Suprapubic skin (tissue), 4 donors: ENCODE results near the gene SBK2.

Source experiments
- EP300 ChIP-seq: sonication (generic); formaldehyde crosslinking; IDR thresholded peaks from one replicate; pipeline ENCODE4 v1.6.1; 2017; ENCODE audit warnings: antibody characterized with exemption
- POLR2A ChIP-seq, 2 donors: fragments of 450-650 bp; IDR thresholded peaks; one replicate each; pipeline ENCODE4 v1.6.1; 2017; ENCODE audit warnings: antibody characterized with exemption in 2 of 2, mild to moderate bottlenecking in 2 of 2, moderate library complexity in 2 of 2
- POLR2AphosphoS5 ChIP-seq, 3 donors: sonication (generic); formaldehyde crosslinking; IDR thresholded peaks; one replicate each; pipeline ENCODE4 v1.6.1; 2017; ENCODE audit warnings: antibody characterized with exemption in 3 of 3
- TF ChIP-seq, protein P1 (sequence below), 2 donors: fragments of 200-600 bp in 1 of 2; fragments of 450-650 bp in 1 of 2; sonication (generic) in 1 of 2; IDR thresholded peaks; one replicate each; pipeline ENCODE4 v1.5.1; 2016 to 2019; ENCODE audit warnings: antibody characterized with exemption in 2 of 2, mild to moderate bottlenecking in 1 of 2, moderate library complexity in 1 of 2

DNA sequence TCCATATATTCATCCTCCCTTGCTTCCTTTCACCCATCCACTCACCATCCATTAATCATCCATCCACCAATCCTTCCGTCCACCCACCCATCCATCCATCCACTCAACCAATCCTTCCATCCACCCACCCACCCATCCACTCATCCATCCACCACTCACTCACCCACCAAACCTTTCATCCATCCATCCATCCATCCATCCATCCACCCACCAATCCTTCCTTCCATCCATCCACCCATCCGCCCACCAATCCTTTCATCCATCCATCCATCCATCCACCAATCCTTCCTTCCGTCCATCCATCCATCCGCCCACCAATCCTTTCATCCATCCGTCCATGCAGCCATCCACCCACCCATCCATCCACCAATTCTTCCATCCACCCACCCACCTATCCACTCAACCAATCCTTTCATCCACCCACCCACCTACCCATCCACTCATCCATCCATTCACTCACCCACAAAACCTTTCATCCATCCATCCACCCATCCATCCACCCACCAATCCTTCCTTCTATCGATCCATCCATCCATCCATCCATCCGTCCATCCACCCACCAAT is 5.4 kb upstream of the SBK2 start:
- TF ChIP-seq, protein P1, sequence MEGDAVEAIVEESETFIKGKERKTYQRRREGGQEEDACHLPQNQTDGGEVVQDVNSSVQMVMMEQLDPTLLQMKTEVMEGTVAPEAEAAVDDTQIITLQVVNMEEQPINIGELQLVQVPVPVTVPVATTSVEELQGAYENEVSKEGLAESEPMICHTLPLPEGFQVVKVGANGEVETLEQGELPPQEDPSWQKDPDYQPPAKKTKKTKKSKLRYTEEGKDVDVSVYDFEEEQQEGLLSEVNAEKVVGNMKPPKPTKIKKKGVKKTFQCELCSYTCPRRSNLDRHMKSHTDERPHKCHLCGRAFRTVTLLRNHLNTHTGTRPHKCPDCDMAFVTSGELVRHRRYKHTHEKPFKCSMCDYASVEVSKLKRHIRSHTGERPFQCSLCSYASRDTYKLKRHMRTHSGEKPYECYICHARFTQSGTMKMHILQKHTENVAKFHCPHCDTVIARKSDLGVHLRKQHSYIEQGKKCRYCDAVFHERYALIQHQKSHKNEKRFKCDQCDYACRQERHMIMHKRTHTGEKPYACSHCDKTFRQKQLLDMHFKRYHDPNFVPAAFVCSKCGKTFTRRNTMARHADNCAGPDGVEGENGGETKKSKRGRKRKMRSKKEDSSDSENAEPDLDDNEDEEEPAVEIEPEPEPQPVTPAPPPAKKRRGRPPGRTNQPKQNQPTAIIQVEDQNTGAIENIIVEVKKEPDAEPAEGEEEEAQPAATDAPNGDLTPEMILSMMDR (IDR thresholded peaks at IDR 0.05) = no peak
- TF ChIP-seq POLR2AphosphoS5 (IDR thresholded peaks at IDR 0.05) (no peak), POLR2A (IDR thresholded peaks at IDR 0.05) (no peak), EP300 (no peak)
